IPS-18c (cell line): Measurements from ENCODE around the gene HTR3B.

Experiments
- H3K4me3 ChIP-seq: 2 replicates; pipeline ENCODE4 v1.7.0; 2013; ENCODE audit warnings: low read depth, mild to moderate bottlenecking, low read length, moderate library complexity; ENCODE audit not compliant: insufficient read depth
- H3K9me3 ChIP-seq: one replicate; pipeline ENCODE4 v1.6.1; 2013; ENCODE audit warnings: mild to moderate bottlenecking, low read length, moderate library complexity; ENCODE audit not compliant: control insufficient read depth, insufficient read depth

HTR3B gene

GRCh38 chr11:113960702-113961330, 56.2 kb downstream of the HTR3B start:
- Histone ChIP-seq H3K4me3 (no peak overlapping the region), H3K9me3 (peaks cover 2% of the 10 kb centered on the region)

DNA sequence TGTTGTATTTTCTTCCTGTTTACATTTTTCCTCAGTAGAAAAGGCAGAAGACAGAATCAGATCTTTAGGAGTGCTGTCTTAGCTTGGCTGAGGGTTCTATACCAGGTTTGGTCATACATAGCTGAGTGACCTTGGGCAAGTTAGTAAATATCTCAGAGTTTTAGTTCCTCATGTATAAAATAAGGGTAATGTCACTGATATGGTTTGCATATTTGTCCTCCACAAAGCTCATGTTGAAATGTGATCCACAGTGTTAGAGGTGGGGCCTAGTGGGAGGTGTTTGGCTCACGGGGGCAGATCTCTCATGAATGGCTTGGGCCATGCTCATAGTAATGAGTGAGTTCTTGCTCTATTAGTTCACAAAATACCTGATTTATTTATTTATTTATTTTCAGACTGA, 62.8 kb downstream of the HTR3B start:
- Histone ChIP-seq H3K4me3 (no peak overlapping the region), H3K9me3 (peaks cover 4% of the 10 kb centered on the region)

DNA sequence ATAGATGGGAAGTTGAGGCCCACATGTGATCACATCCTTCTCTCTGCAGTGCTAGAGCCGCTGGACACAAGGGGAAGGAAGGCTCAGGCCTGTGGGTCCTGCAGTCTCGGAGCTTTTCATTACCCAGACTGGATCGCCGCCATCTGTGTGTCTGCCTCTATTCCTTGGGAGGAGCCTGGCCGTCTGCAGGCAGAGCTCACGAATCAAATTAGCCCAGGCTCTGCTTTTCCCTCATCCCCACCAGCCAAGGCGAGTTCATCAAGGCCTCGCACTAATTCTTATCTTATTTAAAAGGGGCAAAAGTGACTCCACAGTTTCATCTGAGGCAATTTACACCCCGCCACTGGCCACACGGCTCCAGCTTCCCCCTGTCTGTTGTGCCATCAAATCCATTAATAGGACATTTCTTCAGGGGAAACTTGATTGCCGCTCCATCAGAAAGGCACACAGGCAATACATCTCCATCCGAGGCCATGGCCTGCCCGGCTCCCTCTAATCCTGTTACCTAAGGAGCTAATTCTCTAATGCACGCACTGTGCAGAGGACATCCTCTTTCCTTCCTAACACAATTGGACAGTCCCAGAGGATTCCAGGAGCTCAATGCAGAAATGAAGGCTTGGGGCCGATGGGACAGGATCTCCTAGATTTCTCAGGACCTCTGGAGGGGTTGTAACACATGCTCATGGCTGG, 67.1 kb downstream of the HTR3B start:
- Histone ChIP-seq H3K9me3 (peaks cover 2% of the 10 kb centered on the region), H3K4me3 (no peak overlapping the region)

DNA sequence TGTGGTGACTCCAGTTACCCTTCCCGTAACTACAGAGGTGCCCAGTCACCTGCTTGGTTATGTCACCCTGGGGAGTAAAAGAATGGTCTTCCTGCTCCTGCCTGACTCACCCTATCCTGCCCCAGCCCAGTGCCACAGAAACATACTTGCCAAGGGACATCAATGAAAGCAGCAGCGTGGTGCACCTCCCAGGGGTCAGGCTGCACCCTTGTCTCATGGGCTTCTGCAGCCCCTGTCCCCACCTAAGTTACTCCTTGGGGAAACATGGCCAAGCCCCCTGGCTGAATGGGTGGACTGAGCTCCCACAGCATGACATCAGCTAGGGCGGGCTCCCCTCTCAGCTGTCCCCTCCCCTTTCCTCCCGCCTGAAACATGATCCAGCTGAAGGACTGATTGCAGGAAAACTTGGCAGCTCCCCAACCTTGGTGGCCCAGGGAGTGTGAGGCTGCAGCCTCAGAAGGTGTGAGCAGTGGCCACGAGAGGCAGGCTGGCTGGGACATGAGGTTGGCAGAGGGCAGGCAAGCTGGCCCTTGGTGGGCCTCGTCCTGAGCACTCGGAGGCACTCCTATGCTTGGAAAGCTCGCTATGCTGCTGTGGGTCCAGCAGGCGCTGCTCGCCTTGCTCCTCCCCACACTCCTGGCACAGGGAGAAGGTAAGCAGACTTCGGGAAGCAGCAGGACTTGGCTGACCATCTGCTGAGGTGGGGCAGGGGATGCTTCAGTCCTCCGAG, 70.3 kb downstream of the HTR3B start, which contains the start of gene HTR3A:
HTR3A (plus strand) TSS at position 368 of the 730 bp plus-strand sequence; CDS start at position 586, 218 bp downstream.
- Histone ChIP-seq H3K9me3 (peaks cover 2% of the 10 kb centered on the region), H3K4me3 (no peak within 1 kb of the TSS)

GRCh38 chr11:113977071-113977490, 72.5 kb downstream of the HTR3B start:
- Histone ChIP-seq H3K9me3 (no peaks in the 10 kb centered on the region), H3K4me3 (no peak overlapping the region)

GRCh38 chr11:113977701-113978100, 73.1 kb downstream of the HTR3B start:
- Histone ChIP-seq H3K9me3 (no peaks in the 10 kb centered on the region), H3K4me3 (no peak overlapping the region)

DNA sequence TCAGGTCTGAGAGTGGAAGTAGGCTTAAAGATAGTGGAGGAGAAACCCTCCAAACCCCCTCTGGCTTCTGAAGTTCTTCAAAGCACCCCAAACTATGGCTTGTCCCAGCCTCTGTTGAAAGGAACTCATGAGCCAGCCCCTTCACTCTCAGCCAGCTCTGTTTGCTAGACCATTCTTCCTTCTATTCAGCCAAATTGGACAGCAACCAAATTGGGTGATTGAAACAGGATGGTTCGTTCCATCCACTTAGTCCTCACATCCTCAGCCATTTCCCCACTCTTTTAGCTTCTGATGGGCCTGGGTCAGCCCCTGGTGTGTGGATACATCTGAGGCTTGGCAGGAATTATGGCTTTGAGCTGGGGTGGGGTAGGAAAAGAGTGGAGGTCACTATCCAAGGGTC, 74.8 kb downstream of the HTR3B start:
- H3K9me3 ChIP-seq: no peaks in the 10 kb centered on the region
- no peak overlapping the region for H3K4me3 ChIP-seq

DNA sequence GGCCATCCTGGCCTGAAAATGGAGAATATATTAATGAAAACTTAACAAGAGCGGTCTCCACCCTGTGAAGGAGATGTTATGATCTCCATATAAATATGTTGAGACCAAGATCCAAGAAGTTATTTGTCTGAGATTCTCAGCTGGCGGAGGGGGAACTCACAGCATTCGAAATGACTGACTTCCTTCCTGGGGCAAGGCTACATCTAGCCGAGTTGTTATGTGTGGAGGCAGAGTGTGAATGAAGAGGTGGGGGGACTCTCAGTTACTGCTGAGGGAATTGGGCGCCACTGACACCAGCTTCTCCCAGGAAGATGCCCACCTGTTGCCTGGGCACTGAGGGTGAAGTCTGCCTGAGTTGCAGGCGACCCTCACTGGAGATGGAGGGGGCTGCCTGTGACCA, 76.2 kb downstream of the HTR3B start:
- no peaks in the 10 kb centered on the region for H3K9me3 ChIP-seq
- no peak overlapping the region for H3K4me3 ChIP-seq

- Histone ChIP-seq H3K9me3 (no peaks in the 10 kb centered on the region), H3K4me3 (no peak overlapping the region)
Measured at GRCh38 chr11:113982306-113982705, 77.7 kb downstream of the HTR3B start.

- H3K9me3 ChIP-seq: no peaks in the 10 kb centered on the region
- no peak overlapping the region for H3K4me3 ChIP-seq
Measured at GRCh38 chr11:113984781-113985180, 80.2 kb downstream of the HTR3B start.

GRCh38 chr11:113985906-113986305, 81.3 kb downstream of the HTR3B start:
- no peaks in the 10 kb centered on the region for H3K9me3 ChIP-seq
- no peak overlapping the region for H3K4me3 ChIP-seq

GRCh38 chr11:113986351-113987140, 82.0 kb downstream of the HTR3B start:
- Histone ChIP-seq H3K4me3 (no peak overlapping the region), H3K9me3 (no peaks in the 10 kb centered on the region)

DNA sequence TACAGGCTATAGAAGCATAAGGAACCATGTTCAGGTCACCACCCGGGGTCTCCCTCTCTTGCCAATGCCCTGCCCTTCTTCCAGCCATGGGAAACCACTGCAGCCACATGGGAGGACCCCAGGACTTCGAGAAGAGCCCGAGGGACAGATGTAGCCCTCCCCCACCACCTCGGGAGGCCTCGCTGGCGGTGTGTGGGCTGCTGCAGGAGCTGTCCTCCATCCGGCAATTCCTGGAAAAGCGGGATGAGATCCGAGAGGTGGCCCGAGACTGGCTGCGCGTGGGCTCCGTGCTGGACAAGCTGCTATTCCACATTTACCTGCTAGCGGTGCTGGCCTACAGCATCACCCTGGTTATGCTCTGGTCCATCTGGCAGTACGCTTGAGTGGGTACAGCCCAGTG, 84.8 kb downstream of the HTR3B start:
- H3K4me3 ChIP-seq: no peak overlapping the region

DNA sequence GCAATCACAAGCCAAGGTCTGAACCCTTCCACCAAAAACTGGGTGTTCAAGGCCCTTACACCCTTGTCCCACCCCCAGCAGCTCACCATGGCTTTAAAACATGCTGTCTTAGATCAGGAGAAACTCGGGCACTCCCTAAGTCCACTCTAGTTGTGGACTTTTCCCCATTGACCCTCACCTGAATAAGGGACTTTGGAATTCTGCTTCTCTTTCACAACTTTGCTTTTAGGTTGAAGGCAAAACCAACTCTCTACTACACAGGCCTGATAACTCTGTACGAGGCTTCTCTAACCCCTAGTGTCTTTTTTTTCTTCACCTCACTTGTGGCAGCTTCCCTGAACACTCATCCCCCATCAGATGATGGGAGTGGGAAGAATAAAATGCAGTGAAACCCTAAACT, 85.3 kb downstream of the HTR3B start:
- Histone ChIP-seq H3K4me3 (no peak overlapping the region), H3K9me3 (no peaks in the 10 kb centered on the region)

More for the DNA sequence above, 84.8 kb downstream of the HTR3B start:
- no peaks in the 10 kb centered on the region for H3K9me3 ChIP-seq

- Histone ChIP-seq H3K9me3 (no peaks in the 10 kb centered on the region), H3K4me3 (no peak overlapping the region)
Measured at GRCh38 chr11:113991170-113991569, 86.6 kb downstream of the HTR3B start.

- Histone ChIP-seq H3K9me3 (no peaks in the 10 kb centered on the region), H3K4me3 (no peak overlapping the region)
Measured at GRCh38 chr11:113991718-113992458, 87.3 kb downstream of the HTR3B start.
